Hematopoietic multipotent progenitor cell treated with erythropoietin and hydrocortisone succinate and interleukin-3 and kit ligand, for 4 days (in vitro differentiated cells): ENCODE measurements around the gene TTBK1.

Experiments used
- DNase-seq: peaks from one replicate; pipeline ENCODE4 v3.0.0-alpha.2; 2015

TTBK1 gene

DNA sequence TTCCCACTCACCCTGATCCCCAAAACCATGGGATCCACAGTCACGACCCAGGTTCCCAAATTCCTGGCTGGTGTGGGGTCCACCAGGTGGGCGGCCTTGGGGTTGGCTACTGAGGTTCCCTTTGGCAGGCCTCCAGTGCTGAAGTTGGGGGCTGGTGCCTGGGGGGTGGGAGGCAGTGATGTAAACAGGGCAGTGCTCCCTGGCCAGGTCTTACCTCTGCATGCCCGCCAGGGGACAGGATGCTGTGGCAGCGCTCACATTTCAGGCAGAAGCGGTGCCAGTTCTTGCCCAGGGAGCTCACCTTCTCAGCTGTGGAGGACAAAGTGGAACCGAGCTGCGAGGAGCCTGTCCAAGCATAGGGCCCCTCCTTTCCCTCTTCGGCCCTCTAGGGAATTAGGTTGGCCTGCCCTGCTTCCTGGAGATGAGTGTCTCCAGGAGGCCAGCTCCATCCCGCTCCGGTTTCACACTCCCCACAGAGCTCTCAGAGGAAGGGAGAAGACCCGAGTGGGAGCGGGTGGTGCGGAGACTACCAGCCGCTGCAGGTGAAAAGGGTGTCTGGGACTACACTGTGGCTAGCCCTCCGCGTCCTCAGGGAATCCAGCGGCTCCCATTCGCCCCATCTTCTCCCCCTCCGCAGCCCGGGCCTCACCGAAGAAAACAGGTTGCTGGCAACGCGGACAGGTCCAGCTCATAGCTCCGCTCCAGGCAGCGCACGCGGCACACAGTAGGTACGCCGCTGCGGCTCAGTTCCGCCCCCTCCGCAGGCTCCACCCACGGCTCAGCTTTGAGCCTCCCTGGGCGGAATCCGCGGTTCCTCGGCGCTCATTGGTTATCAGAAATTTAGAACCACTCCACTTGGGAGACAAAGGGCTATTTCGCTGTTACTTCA is 65.1 kb downstream of the TTBK1 start, which contains the start of gene CRIP3:
Gene CRIP3, minus strand, starts transcription at position 726 of the 889 bp plus-strand sequence. Its CDS starts 34 bp downstream, at position 692.
- peak; percentile 62 for DNase-seq

DNA sequence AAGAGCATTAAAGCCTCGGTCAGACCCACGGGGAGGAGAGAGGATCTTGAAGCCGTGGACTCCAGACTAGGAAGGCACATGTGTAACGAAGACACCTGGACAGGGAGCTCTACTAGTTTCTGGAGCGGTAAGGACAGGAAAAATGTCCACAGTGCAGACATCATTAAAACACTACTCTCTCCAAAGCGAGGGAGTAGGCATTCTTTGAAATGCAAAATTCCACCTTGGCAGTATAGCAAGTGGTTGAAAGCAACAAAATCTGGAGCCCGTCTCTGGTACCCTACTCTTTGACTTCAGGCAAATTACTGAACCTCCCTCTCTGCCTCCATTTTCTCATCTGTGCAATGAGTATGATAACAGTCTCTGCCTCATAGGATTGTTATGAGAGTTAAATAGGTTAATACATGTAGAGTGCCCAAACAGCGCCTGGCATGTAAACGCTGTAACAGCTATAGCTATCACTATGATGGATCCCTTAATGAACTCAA is 65.8 kb downstream of the TTBK1 start:
- DNase-seq = no peak

DNA sequence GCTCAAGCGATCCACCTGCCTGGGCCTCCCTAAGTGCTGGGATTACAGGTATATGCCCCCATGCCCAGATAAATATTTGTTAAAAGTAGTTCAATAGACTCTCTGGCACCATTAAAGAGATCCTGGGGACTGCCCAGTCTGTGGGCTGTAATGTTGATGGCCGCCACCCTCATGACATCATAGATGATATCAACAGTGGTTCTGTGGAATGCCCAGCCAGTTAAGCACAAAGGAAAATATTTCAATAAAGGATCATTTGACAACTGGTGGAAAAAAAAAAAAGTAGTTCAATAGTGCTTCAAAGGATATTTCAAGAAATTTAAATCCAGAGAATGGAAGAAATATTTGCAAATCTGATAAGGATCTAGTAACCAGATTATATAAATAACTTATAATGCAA is 66.9 kb downstream of the TTBK1 start:
- no peak for DNase-seq

DNA sequence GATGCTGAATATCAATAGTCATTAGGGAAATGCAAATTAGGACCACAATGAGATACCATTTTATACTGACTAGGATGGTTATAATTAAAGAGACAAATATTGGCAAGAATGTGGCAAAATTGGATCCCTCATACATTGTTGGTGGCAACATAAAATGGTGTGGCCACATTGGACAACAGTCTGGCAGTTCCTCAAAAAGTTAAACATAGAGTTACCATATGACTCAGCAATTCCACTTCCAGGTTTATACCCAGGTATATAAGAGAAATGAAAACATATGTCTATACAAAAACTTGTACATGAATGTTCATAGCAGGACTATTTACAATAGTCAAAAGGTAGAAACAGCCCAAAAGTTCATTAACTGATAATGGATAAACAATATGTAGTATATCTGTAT is 67.3 kb downstream of the TTBK1 start:
- peak; percentile 65 for DNase-seq

DNA sequence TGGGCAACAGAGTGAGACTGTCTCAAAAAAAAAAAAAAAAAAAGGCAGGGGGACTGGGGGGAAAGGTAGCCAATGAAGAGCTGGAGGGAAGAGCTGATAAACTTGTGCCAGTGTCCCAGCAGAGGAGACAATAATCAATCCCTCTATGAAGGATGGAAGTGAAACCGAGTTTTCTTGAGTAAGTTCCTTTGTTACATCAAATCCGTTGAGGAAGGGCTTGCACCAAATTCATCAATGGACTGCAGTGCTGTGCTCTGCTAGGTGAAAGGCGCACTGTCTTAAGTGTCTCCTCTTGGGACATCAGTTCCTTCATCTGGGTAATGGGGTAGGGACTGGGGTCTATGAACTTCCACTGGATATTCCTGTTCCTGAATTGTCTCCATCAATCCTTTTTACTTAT is 68.4 kb downstream of the TTBK1 start:
- DNase-seq = no peak

DNA sequence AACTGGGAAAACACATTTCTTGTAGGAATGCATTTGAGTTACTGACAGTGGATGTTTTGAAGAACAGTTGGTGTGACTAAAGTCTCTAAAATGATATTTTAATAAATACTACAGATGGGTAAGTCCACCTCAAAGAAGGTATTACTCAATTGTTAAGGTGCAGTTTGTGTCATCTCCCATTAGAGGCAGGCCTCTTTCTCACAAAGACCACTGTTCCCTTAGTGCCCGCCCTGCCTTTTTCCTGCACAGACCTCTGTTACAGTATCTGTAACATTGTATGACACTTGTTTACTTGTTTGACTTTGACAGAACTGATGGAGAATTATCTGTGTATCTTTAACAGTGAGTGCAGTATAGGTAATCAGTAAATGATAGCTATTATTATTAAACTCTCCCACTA is 70.5 kb downstream of the TTBK1 start:
- DNase-seq = no peak

DNA sequence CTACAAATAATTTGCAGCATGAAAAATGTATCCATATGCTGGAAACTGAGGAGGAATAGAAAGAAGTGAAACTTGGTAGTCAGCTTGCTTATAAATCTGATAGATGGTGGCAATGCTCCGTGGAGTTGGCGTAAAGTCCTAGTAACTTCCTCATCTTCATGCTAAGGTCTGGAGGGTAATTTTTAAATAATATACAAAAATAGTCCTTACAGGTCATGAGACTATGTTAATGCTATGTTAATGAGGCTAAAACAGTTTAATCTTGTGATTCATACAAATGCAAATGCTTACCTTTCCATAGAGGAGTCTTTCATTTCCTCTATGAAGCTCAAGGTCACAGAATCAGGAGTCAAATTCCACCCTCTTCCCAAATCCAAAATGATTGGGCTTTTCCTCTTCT is 74.7 kb downstream of the TTBK1 start:
- no peak for DNase-seq

DNA sequence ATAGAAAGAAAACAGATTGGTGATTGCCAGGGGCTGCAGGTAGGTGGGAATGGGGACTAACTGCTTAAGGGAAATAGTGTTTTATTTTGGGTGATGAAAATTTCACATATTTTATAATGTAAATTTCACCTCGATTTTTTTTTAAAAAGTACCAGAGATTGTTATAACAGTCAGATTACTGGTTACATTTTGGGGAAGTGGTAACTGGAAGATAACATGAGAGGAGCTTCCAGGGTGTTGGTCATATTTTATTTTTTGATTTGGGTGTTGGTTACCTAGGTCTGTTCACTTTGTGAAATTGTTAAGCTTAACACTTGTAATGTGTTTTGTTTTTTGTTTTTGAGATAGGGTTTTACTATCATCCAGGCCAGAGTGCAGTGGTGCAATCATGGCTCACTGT is 82.6 kb downstream of the TTBK1 start:
- peak; percentile 41 for DNase-seq

DNA sequence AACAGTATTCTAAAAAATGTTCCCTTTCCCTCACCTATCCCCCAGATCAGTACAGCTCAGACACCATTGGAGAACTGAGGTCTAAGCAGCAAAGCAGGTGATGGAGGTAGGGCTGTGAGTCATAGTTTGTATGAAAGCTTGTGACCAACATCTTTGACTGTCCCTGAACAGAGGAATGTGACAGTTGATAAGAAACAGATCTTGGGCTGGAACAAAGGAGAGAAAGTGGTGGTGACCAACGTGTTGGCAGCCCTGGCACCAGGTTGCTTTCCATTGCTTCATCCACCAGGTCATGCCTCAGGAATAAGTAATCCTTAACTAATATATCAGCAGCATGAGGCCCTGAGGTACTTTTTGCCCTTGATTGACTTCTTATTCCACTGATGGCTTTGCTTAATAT is 85.2 kb downstream of the TTBK1 start:
- no peak for DNase-seq

DNA sequence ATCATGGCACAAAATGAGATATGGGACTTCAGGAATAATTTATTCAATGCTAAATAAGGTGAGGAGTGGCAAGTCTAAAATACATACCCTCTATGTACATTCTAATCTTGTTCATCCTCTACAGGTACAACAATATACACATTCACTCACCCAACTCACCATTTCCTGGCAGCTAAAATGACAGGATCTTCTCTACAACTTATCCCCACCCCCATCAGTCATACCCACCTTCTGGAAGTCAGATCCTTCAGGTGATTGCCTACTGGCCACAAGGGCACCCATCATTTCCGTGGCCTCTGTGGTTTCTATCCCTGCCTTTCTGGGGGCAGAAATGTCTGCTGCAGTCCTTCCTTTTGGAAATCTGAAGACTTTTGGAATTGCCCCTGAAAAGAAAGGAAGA is 88.2 kb downstream of the TTBK1 start:
- DNase-seq = no peak

DNA sequence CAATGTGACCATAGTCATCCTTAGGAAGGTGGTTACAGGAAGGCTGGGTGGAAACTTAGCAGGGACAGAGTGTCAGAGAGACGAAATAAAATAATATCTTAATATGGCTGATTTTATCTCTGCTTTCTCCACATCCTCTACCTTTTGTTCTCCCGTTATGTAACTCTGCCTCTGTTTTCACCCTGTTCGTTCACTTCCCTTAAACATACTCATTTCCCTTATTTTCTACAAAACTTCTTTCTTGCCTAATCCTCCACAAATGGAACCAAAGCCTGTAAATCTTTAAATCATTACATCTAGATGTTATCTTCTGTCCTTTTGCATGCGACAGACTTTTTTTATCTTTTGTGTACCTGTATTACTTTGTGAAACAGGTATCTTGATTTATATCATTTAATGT is 88.6 kb downstream of the TTBK1 start:
- peak; percentile 24 for DNase-seq

DNA sequence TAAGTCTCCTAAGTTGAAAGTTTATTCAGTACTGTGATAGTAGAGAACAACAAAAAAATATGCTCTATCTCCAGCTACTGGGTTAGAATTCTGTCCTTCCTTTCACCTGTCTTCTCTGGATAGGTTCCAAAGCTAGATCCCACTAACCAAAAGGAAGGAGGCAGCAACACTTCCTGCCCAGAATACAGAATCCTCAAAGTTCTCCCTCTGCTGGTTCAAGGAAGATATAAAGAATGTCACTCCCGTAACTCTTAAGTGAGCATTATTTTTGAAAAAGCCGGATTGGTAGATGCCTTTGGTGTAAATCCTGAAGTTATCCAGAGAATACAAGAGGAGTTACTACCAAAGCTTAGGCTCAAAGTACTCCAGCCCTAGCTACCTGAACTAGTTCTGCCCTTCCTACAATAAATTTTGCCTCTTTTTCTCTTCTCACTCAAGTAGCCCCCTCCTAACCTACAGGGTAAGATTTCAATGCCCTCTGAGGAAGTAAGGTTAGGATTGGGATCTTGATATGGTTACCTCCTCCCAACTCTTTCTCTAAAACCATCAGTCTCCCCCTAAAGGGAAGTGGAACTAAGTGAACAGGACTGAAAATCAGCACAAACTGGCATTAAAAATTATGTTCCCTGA is 91.3 kb downstream of the TTBK1 start:
- DNase-seq = peak; percentile 68

DNA sequence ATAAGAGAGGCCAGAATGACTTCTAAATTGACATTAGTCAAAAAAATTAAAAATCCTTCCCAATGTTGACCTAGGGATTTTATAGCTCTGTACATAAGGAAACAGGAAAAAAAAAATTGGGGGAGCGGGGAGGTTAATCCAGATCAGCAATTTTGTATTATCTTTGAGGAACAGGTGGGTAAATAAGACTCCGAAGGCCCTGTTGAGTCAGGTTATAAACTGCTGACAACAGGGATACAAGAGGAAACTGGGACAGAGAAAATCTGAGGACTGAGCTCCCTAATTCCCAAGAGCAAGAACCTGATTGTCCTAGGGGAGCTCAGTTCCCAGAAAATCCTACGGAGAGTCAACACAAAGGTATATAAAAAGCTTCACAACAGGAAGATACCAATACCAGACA is 92.2 kb downstream of the TTBK1 start:
- no peak for DNase-seq

DNA sequence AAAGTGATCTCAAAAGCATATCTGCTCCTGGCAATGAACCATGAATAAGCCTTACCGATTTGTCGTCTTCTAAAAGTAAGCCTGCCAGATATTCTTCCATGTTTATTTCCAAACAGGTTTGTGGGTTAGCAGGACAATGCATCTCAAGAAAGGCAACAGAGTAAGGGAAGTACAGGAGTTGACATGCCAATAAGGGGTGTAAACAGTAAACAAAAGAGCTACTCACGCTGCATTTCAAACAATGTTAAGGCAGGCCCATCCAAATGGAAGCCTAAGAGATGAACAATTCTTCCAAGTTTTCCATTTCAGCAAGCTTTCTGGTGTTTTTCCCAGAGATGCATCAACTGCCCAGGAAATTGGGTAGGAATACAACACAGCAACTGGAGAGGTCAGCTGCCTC is 93.1 kb downstream of the TTBK1 start:
- no peak for DNase-seq
